Measurements from ENCODE around the gene MNT.

MNT gene

DNA sequence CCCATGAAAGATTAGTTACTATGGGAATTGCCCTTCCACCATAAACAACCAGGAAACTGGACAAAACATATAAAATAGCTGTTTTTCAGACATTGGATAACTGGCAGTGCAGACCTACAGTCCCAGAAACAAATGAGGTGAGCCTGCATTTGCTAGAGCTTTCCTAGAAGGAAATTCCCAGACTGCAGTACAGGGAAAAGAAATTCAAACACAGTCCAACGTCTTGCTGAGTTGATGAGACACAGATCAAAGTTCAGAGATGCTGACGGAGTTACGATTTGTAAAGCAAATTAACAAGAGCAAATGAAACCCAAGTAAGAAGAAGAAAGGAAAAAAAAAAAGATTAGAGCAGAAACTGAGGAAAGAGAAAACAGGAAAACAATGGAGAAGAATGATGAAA, 41.3 kb upstream of the MNT start:
- TF ChIP-seq TAF1 (IDR thresholded peaks at IDR 0.05; ENCODE audit: borderline replicate concordance, insufficient read depth, low read length) = no peak
- no peak for TF ChIP-seq SIN3A (IDR thresholded peaks at IDR 0.05; ENCODE audit: borderline replicate concordance, insufficient read depth, low read length)
- no peak for TF ChIP-seq FOXP2 (optimal IDR thresholded peaks at IDR 0.05; ENCODE audit: borderline replicate concordance, extremely low read depth, extremely low read length, insufficient read depth)

DNA sequence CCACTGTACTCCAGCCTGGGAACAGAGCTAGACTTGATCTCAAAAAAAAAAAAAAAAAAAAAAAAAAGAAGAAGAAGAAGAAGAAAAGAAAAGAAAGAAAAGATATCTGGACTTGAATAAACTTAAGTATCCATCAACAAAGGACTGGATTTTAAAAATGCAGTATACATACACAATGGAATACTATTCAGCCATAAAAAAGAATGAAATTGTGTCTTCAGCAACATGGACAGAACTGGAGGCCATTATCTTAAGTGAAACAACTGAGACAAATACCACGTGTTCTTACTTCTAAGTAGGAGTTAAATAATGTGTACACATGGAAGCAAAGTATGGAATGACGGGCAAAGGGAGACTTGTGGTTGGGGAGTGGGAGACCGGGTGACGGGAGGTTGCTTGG, 40.1 kb upstream of the MNT start:
- TF ChIP-seq TAF1 (IDR thresholded peaks at IDR 0.05; ENCODE audit: borderline replicate concordance, insufficient read depth, low read length) (no peak), FOXP2 (optimal IDR thresholded peaks at IDR 0.05; ENCODE audit: borderline replicate concordance, extremely low read depth, extremely low read length, insufficient read depth) (no peak), SIN3A (IDR thresholded peaks at IDR 0.05; ENCODE audit: borderline replicate concordance, insufficient read depth, low read length) (no peak), POLR2AphosphoS5 (IDR thresholded peaks at IDR 0.05; ENCODE audit: low read depth, low read length) (no peak)
- TF ChIP-seq, protein P1, sequence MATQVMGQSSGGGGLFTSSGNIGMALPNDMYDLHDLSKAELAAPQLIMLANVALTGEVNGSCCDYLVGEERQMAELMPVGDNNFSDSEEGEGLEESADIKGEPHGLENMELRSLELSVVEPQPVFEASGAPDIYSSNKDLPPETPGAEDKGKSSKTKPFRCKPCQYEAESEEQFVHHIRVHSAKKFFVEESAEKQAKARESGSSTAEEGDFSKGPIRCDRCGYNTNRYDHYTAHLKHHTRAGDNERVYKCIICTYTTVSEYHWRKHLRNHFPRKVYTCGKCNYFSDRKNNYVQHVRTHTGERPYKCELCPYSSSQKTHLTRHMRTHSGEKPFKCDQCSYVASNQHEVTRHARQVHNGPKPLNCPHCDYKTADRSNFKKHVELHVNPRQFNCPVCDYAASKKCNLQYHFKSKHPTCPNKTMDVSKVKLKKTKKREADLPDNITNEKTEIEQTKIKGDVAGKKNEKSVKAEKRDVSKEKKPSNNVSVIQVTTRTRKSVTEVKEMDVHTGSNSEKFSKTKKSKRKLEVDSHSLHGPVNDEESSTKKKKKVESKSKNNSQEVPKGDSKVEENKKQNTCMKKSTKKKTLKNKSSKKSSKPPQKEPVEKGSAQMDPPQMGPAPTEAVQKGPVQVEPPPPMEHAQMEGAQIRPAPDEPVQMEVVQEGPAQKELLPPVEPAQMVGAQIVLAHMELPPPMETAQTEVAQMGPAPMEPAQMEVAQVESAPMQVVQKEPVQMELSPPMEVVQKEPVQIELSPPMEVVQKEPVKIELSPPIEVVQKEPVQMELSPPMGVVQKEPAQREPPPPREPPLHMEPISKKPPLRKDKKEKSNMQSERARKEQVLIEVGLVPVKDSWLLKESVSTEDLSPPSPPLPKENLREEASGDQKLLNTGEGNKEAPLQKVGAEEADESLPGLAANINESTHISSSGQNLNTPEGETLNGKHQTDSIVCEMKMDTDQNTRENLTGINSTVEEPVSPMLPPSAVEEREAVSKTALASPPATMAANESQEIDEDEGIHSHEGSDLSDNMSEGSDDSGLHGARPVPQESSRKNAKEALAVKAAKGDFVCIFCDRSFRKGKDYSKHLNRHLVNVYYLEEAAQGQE (IDR thresholded peaks at IDR 0.05; ENCODE audit: insufficient read depth in 1 of 2, low read depth in 2 of 2, low read length in 2 of 2) = no peak

DNA sequence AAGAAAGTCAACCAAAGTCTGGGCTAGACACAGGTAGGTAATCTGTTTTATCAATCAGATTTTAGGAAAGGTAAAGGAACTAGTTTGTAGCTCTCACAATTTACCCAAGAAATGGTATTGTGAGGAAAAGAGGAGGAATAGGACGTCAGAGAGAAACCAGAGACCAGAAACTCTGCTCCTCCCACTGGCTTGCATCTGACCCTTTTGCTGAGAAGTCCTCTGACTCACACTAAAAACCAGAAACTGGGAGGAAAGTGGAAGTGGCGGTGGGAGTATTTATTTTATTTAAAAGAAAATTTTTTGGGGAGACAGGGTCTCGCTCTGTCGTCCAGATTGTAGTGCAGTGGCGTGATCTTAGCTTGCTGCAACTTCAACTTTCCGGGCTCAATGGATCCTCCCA, 38.0 kb upstream of the MNT start:
- TF ChIP-seq TAF1 (IDR thresholded peaks at IDR 0.05; ENCODE audit: borderline replicate concordance, insufficient read depth, low read length) = no peak
- no peak for TF ChIP-seq FOXP2 (optimal IDR thresholded peaks at IDR 0.05; ENCODE audit: borderline replicate concordance, extremely low read depth, extremely low read length, insufficient read depth)
- no peak for TF ChIP-seq POLR2AphosphoS5 (IDR thresholded peaks at IDR 0.05; ENCODE audit: low read depth, low read length)
- TF ChIP-seq SIN3A (IDR thresholded peaks at IDR 0.05; ENCODE audit: borderline replicate concordance, insufficient read depth, low read length) = no peak
- TF ChIP-seq, protein P1 (IDR thresholded peaks at IDR 0.05; ENCODE audit: insufficient read depth in 1 of 2, low read depth in 2 of 2, low read length in 2 of 2) = no peak

DNA sequence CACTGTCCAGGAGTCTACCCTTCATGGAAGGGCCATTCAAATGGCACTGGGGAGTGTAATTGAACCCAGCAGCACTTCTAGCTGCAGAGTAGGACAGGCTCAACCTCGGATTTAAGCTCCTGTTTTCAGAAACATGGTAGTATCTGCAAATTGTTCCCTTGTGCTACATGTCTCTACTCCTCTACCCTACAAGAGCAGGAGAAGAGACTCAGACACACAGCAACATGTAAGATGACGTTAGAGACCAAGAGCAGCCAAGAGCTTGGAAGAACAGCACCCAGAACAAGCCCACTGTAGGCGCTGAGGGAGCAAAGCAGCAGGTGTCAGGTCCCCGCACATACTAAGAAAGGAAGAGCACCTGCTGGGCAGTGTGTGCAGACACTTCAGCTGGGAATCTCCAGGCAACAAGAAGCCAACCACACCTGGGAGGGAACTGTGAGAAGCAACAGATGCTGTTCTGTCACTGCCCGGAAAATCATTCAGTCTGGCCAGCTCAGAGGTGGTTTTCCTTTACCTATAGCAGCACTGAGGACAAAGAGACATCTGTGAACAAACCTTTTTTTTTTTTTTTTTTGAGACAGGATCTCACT, 35.6 kb upstream of the MNT start:
- TF ChIP-seq TAF1 (IDR thresholded peaks at IDR 0.05; ENCODE audit: borderline replicate concordance, insufficient read depth, low read length) (no peak), SIN3A (IDR thresholded peaks at IDR 0.05; ENCODE audit: borderline replicate concordance, insufficient read depth, low read length) (no peak), FOXP2 (optimal IDR thresholded peaks at IDR 0.05; ENCODE audit: borderline replicate concordance, extremely low read depth, extremely low read length, insufficient read depth) (no peak), POLR2AphosphoS5 (IDR thresholded peaks at IDR 0.05; ENCODE audit: low read depth, low read length) (no peak)
- TF ChIP-seq, protein P1 (IDR thresholded peaks at IDR 0.05; ENCODE audit: insufficient read depth in 1 of 2, low read depth in 2 of 2, low read length in 2 of 2) = no peak

DNA sequence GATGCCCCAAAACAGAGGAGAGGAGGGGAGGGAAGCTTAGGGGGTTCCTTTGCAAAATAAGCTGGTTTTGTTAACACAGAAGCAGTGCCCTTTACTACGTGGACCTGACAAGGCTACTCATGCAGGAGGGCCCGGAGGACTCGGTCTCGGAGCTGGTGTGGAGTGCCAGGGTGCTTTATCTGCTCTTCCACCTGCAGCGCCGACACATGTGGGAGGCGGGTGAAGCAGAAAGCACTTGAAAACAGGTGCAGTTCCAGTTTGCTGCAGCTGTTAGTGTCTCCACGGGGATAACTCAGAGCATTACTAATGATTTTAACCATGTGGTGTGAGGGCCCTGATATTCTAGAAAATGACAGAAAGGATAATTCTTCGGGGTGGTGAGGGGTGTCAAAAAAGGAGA, 35.0 kb upstream of the MNT start:
- no peak for TF ChIP-seq POLR2AphosphoS5 (IDR thresholded peaks at IDR 0.05; ENCODE audit: low read depth, low read length)
- TF ChIP-seq, protein P1 (IDR thresholded peaks at IDR 0.05; ENCODE audit: insufficient read depth in 1 of 2, low read depth in 2 of 2, low read length in 2 of 2) = no peak
- no peak for TF ChIP-seq SIN3A (IDR thresholded peaks at IDR 0.05; ENCODE audit: borderline replicate concordance, insufficient read depth, low read length)
- TF ChIP-seq TAF1 (IDR thresholded peaks at IDR 0.05; ENCODE audit: borderline replicate concordance, insufficient read depth, low read length) = no peak
- TF ChIP-seq FOXP2 (optimal IDR thresholded peaks at IDR 0.05; ENCODE audit: borderline replicate concordance, extremely low read depth, extremely low read length, insufficient read depth) = no peak

All from PFSK-1 (cell line).